CD4-positive, alpha-beta memory T cell (primary cell): ENCODE data around the gene RRP1. TPM values are rescaled to one million over a fixed set of nuclear protein-coding genes. Genes with fewer than 3 reads are reported as not detected.
A peak's percentile ranks its signal among the peaks of the same experiment; 100 is the strongest.

ENCODE experiments used
- CTCF ChIA-PET: fragments of 350-600 bp; sonication (Branson Sonifier 250); formaldehyde crosslinking; loops from one replicate; lab custom pipeline; 2021; ENCODE audit warnings: inconsistent platforms; ENCODE audit not compliant: partially characterized antibody; lab: Charles Lee
- POLR2A ChIA-PET: fragments of 350-600 bp; sonication (Branson Sonifier 250); formaldehyde crosslinking; loops from one replicate; lab custom pipeline; 2021; ENCODE audit not compliant: partially characterized antibody; lab: Charles Lee
- DNase-seq, 5 donors: peaks; one replicate each; pipeline versions ENCODE4 v3.0.0 to v3.0.0-alpha.2; 2020 to 2022; ENCODE audit warnings: mixed read lengths in 1 of 5
- H3K27ac ChIP-seq: one replicate; pipeline ENCODE4 v1.7.0; 2013; ENCODE audit warnings: low read depth, low read length
- H3K27me3 ChIP-seq: 2 replicates; pipeline ENCODE4 v1.7.0; 2013; ENCODE audit warnings: mild to moderate bottlenecking, low read length, moderate library complexity; ENCODE audit not compliant: insufficient read depth
- H3K36me3 ChIP-seq: 2 replicates; pipeline ENCODE4 v1.7.0; 2013; ENCODE audit warnings: mild to moderate bottlenecking, low read length, moderate library complexity; ENCODE audit not compliant: insufficient read depth
- H3K4me1 ChIP-seq: 2 replicates; pipeline ENCODE4 v1.7.0; 2013; ENCODE audit warnings: mild to moderate bottlenecking, low read length, moderate library complexity; ENCODE audit not compliant: insufficient read depth
- H3K4me3 ChIP-seq, 2 donors: one replicate each; pipeline ENCODE4 v1.7.0; 2013; ENCODE audit warnings: low read length in 2 of 2, mild to moderate bottlenecking in 1 of 2
- H3K9me3 ChIP-seq, 2 donors: one replicate each; pipeline ENCODE4 v1.7.0; 2013; ENCODE audit warnings: low read length in 2 of 2, control low read depth in 1 of 2; ENCODE audit not compliant: control insufficient read depth in 1 of 2
- H3K27ac Mint-ChIP-seq, 7 donors: one replicate each; pipeline ENCODE4 v1.8.0; 2020 to 2021; ENCODE audit warnings: mixed read lengths in 7 of 7, mild to moderate bottlenecking in 6 of 7, inconsistent platforms in 3 of 7, moderate library complexity in 3 of 7
- H3K27me3 Mint-ChIP-seq, 2 donors: one replicate each; pipeline ENCODE4 v1.8.0; 2020 to 2021; ENCODE audit warnings: mixed read lengths in 2 of 2
- H3K36me3 Mint-ChIP-seq, 2 donors: one replicate each; pipeline ENCODE4 v1.8.0; 2020 to 2021; ENCODE audit warnings: mixed read lengths in 2 of 2, inconsistent platforms in 1 of 2, mild to moderate bottlenecking in 1 of 2
- H3K4me1 Mint-ChIP-seq, 4 donors: one replicate each; pipeline ENCODE4 v1.8.0; 2020 to 2021; ENCODE audit warnings: mixed read lengths in 4 of 4, mild to moderate bottlenecking in 1 of 4
- H3K4me3 Mint-ChIP-seq, 8 donors: one replicate each; pipeline ENCODE4 v1.8.0; 2020 to 2021; ENCODE audit warnings: mixed read lengths in 8 of 8, mild to moderate bottlenecking in 7 of 8, moderate library complexity in 6 of 8, inconsistent platforms in 3 of 8
- H3K9me3 Mint-ChIP-seq, 8 donors: one replicate each; pipeline ENCODE4 v1.8.0; 2020 to 2021; ENCODE audit warnings: mixed read lengths in 8 of 8, mild to moderate bottlenecking in 5 of 8, inconsistent platforms in 3 of 8, moderate library complexity in 1 of 8
- intact Hi-C: fragments of 100-400 bp; cut with micrococcal nuclease; formaldehyde crosslinking; loops from one replicate; pipeline ENCODE4 v1.15.1; 2023
- polyA plus RNA-seq, 2 donors: library from polyadenylated mRNA; unstranded; fragments of 300-500 nt; fragmentation: Illumina TruSeq; gene quantifications; one replicate each; pipeline ENCODE4 v1.2.3, GENCODE V29; 2021
- total RNA-seq, 2 experiments: library from RNA; stranded (reverse); gene quantifications; one replicate each; pipeline ENCODE4 v1.2.3, GENCODE V29; 2021

Gene RRP1
- total and polyA plus RNA-seq, 4 experiments from 2014 or later = 13.5 to 27.7 (median 23.8) TPM

DNA sequence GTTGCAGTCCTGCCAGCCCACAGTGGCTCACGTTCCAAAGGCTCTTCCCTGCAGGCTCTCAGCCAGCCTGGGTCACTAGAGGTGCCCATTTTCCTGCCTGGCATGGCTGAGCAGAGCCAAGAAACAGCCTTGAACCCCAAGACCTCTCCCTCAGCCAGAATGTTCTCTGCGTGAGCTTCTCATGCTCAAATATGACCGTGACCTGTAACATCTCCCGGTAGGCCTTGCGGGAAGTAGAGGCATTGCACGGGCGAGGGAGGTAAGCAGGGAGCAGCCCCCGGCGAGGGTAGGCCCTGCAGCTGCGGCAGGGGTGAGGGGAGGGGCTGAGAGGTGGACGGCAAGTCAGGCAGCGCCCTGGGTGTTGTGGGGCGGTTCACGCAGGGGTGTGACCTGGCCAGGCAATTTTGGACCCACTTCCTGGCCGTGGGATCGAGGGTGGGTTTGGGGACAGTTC lies 20.0 kb downstream of the RRP1 start:
- no peak overlapping the region for H3K27ac Mint-ChIP-seq
- intact Hi-C loops = no loop called here
- H3K4me1 ChIP-seq = peaks cover 8% of the 10 kb centered on the region

DNA sequence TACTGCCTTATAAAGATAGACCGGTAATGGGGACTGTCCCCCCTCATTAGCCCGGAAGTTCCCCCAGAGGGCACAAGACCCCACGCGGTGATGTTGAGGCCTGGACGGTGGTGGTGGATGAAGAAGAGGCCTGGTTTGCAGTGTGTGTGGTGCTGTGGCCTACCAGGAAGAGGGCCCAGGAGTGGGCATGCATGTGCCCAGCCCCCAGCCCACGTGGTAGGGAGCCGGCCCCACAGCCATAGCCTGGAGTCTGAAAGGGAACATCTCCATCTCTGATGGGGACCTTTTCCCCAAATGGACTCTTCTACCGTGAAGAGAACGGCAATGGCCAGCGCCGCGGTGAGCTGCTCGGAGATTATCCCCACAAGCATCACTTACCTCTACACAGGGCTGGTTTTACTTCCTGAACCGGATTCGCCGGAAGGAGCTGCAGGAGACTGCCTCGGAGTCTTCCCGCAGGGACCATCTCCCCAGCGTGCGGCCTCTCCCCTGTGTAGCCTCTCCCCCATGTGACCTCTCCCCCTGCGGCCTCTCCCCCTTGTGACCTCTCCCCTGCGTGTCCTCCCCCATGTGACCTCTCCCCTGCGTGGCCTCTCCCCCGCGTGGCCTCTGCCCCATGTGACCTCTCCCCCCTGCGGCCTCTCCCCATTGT lies 20.6 kb downstream of the RRP1 start:
- Mint-ChIP-seq H3K4me1 (peaks cover 6 to 15% (median 7%) of the 10 kb centered on the region in 4 donors), H3K27me3 (peaks cover 0 to 2% of the 10 kb centered on the region in 2 donors), H3K4me3 (no peak overlapping the region), H3K9me3 (no peaks in the 10 kb centered on the region), H3K27ac (no peak overlapping the region), H3K36me3 (peaks cover 0 to 1% of the 10 kb centered on the region in 2 donors)
- peaks cover 8% of the 10 kb centered on the region for H3K4me1 ChIP-seq
- no peak for DNase-seq
- H3K27me3 ChIP-seq = no peaks in the 10 kb centered on the region
- ChIA-PET POLR2A (interaction anchor here (1.0 to 1.2 kb wide), 2 partner anchors 112 to 129 kb away, joined by 3 read pairs; no protein-coding TSS in a partner anchor), CTCF (interaction anchor here (0.7 to 7.2 kb wide), 9 partner anchors 17 to 167 kb away, joined by 3 to 68 read pairs (median 4); no protein-coding TSS in a partner anchor)
- no peak overlapping the region for H3K4me3 ChIP-seq
- H3K9me3 ChIP-seq = no peaks in the 10 kb centered on the region
- no peaks in the 10 kb centered on the region for H3K36me3 ChIP-seq
- H3K27ac ChIP-seq = no peak overlapping the region
- intact Hi-C loops = loop anchor here (1.0 kb wide), 1 partner anchor 129 kb away; no protein-coding TSS in a partner anchor

More for the DNA sequence above, 20.0 kb downstream of the RRP1 start:
- H3K36me3 ChIP-seq = no peaks in the 10 kb centered on the region
- Mint-ChIP-seq H3K36me3 (peaks cover 0 to 1% of the 10 kb centered on the region in 2 donors), H3K4me3 (no peak overlapping the region), H3K27me3 (no peaks in the 10 kb centered on the region), H3K4me1 (peaks cover 4 to 11% (median 6%) of the 10 kb centered on the region in 4 donors), H3K9me3 (no peaks in the 10 kb centered on the region)
- no peaks in the 10 kb centered on the region for H3K27me3 ChIP-seq
- CTCF ChIA-PET = interaction anchor here (1.6 to 7.2 kb wide), 4 partner anchors 9 to 167 kb away, joined by 4 to 68 read pairs (median 24); no protein-coding TSS in a partner anchor
- POLR2A ChIA-PET = no interaction called here
- DNase-seq = no peak
- H3K4me3 ChIP-seq = no peak overlapping the region
- H3K27ac ChIP-seq = no peak overlapping the region
- H3K9me3 ChIP-seq = no peaks in the 10 kb centered on the region

- no peaks in the 10 kb centered on the region for H3K36me3 ChIP-seq
- no peaks in the 10 kb centered on the region for H3K9me3 Mint-ChIP-seq
- POLR2A ChIA-PET = interaction anchor here (1.0 to 1.2 kb wide), 2 partner anchors 111 to 128 kb away, joined by 3 read pairs; no protein-coding TSS in a partner anchor
- peaks cover 8% of the 10 kb centered on the region for H3K4me1 ChIP-seq
- peak overlapping the region in 1 of 8 donors; percentile 20 for H3K4me3 Mint-ChIP-seq
- H3K36me3 Mint-ChIP-seq = peaks cover 0 to 1% of the 10 kb centered on the region in 2 donors
- peak overlapping the region in 1 of 7 donors; percentile 30 for H3K27ac Mint-ChIP-seq
- H3K4me1 Mint-ChIP-seq = peaks cover 6 to 15% (median 7%) of the 10 kb centered on the region in 4 donors
- CTCF ChIA-PET = interaction anchor here (0.7 to 7.2 kb wide), 14 partner anchors 13 to 171 kb away, joined by 3 to 68 read pairs (median 4); no protein-coding TSS in a partner anchor
- no peaks in the 10 kb centered on the region for H3K9me3 ChIP-seq
- no peak overlapping the region for H3K27ac ChIP-seq
- H3K4me3 ChIP-seq = no peak overlapping the region
- no peaks in the 10 kb centered on the region for H3K27me3 ChIP-seq
- intact Hi-C loops = loop anchor here (1.0 kb wide), 1 partner anchor 129 kb away; no protein-coding TSS in a partner anchor
- peaks cover 0 to 2% of the 10 kb centered on the region in 2 donors for H3K27me3 Mint-ChIP-seq
- DNase-seq = peak; percentile 77 to 85 (median 78)
These were observed 21.3 kb downstream of the RRP1 start for GRCh38 chr21:43810505-43811261.

DNA sequence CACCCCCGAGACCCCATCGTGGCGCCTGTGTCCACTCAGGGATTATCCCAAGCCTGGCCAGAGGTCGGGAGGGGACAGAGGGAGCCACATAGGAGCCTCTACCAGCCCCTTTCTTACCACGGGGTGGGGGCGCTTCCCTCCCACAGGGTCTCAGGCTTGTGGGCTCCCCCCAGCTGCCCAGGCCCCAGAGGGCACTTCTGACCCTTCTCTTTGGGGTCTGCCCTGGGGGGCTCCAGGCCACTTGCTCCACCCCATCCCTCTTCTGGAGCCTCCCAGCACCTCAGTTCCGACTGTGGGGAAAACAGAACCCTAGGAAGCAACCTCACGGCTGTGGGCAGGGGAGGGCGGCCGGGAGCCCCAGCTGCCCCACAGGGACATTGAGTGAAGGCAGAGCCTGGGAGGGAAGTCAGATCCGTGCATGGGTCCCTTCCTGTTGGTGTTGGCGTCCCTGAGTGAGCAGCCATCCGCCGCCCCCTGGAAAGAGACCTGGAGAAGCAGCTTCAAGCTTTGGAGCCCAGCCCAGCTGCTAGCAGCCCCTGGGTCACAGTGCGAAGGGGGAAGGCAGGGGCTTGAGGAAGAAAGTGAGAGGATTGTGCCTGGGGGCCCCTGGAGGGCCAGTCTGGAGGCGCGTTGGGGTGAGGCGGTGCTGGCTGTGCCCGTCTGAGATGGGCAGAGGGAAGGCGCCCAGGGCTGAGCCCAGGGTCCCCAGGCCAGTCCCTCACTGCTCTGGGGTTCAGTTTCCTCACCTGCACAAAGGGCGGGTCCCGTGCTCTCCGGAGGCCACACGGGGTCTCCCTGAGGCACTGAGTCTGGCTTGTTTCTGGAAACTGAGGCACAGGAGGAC lies 22.1 kb downstream of the RRP1 start:
- Histone ChIP-seq H3K4me1 (peaks cover 8% of the 10 kb centered on the region), H3K4me3 (no peak overlapping the region), H3K27ac (no peak overlapping the region), H3K27me3 (no peaks in the 10 kb centered on the region), H3K9me3 (no peaks in the 10 kb centered on the region), H3K36me3 (no peaks in the 10 kb centered on the region)
- CTCF ChIA-PET = interaction anchor here (0.7 to 7.2 kb wide), 12 partner anchors 12 to 170 kb away, joined by 3 to 68 read pairs (median 4); no protein-coding TSS in a partner anchor
- peaks cover 0 to 2% of the 10 kb centered on the region in 2 donors for H3K27me3 Mint-ChIP-seq
- no peak for DNase-seq
- no peaks in the 10 kb centered on the region for H3K9me3 Mint-ChIP-seq
- peaks cover 0 to 1% of the 10 kb centered on the region in 2 donors for H3K36me3 Mint-ChIP-seq
- H3K4me1 Mint-ChIP-seq = peaks cover 6 to 10% (median 7%) of the 10 kb centered on the region in 4 donors
- H3K4me3 Mint-ChIP-seq = no peak overlapping the region
- intact Hi-C loops = no loop called here
- POLR2A ChIA-PET = interaction anchor here (1.0 kb wide), 1 partner anchor 127 kb away, joined by 3 read pairs; no protein-coding TSS in a partner anchor
- no peak overlapping the region for H3K27ac Mint-ChIP-seq

DNA sequence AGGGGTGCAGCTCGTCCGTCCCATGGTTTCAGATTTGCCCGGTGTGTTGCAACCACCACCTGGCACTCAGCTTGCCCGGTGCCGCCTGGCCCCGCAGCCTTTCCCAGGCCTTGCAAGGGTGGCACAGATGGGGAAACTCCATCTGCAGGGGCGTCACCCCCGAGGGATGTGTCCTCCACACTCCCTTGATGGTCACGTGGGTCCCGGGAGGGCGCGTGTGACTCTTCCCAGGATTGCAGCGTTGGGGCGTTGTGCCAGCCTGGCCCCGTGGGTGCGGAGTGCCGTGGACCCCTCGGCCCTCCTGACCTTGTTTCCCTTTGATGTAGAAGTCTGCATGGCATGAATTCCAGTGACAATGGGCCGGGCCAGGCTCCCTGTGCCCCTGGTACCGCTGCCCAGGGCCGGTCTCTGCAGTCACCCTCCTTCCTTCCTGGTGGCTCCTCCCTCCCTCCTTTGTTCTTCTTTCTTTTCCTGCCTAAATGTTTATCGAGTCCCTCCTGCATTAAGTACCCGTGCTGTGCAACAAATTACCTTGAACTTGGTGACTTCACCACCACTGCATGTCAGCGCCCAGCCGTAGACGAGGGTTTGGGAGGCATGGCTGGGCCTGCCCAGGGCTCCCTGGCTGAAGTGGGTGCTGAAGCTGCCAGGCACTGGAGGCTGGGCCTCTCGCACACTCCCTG lies 22.9 kb downstream of the RRP1 start:
- Mint-ChIP-seq H3K4me3 (no peak overlapping the region), H3K27ac (no peak overlapping the region), H3K27me3 (peaks cover 0 to 2% of the 10 kb centered on the region in 2 donors), H3K36me3 (no peaks in the 10 kb centered on the region), H3K4me1 (peaks cover 6 to 10% (median 7%) of the 10 kb centered on the region in 4 donors), H3K9me3 (no peaks in the 10 kb centered on the region)
- H3K9me3 ChIP-seq = no peaks in the 10 kb centered on the region
- ChIA-PET CTCF (interaction anchor here (1.6 to 7.2 kb wide), 5 partner anchors 11 to 164 kb away, joined by 5 to 68 read pairs (median 9); no protein-coding TSS in a partner anchor), POLR2A (no interaction called here)
- H3K27me3 ChIP-seq = no peaks in the 10 kb centered on the region
- H3K4me1 ChIP-seq = peaks cover 8% of the 10 kb centered on the region
- no peak for DNase-seq
- H3K4me3 ChIP-seq = no peak overlapping the region
- H3K27ac ChIP-seq = no peak overlapping the region
- H3K36me3 ChIP-seq = no peaks in the 10 kb centered on the region
- intact Hi-C loops = no loop called here

DNA sequence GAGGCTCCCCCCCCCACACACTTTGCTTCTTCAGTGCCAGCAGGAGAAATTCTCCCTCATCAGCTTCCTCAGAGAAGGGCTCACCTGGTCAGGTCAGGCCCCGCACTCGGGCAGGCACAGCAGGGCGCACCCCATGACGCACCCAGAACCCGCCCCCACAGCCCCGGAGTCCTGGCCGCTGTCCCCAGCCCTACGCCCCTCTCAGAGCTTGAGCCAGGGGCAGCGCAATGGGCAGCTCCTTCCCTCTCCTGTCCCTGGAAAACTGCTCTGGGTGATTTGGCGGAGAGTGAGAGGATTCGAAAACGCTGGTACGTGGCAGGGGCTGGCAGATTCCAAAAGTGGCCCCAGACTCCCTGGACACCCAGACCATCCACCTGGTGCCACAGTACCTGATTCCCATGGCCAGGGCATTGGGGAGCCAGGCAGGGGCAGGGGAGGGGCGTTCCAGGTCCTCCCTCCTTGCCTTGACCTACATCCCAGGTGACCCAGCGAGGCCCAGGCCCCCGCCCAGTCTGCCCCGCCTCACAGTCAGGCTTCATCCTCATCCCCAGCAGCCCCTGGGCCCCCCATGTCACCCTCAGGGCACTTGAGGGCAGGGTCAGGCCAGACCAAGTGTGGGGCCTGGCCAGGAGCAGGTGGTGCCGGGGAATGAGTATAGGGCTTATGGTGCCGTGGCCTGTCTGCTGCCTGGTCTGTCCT lies 23.7 kb downstream of the RRP1 start:
- Mint-ChIP-seq H3K4me1 (peaks cover 6 to 10% (median 7%) of the 10 kb centered on the region in 4 donors), H3K27me3 (peaks cover 0 to 2% of the 10 kb centered on the region in 2 donors), H3K9me3 (no peaks in the 10 kb centered on the region), H3K27ac (no peak overlapping the region), H3K4me3 (no peak overlapping the region), H3K36me3 (no peaks in the 10 kb centered on the region)
- intact Hi-C loops = no loop called here
- no peak for DNase-seq
- POLR2A ChIA-PET = no interaction called here
- Histone ChIP-seq H3K4me1 (peaks cover 8% of the 10 kb centered on the region), H3K27ac (no peak overlapping the region), H3K27me3 (no peaks in the 10 kb centered on the region), H3K4me3 (no peak overlapping the region), H3K36me3 (no peaks in the 10 kb centered on the region), H3K9me3 (no peaks in the 10 kb centered on the region)
- CTCF ChIA-PET = interaction anchor here (0.7 to 7.2 kb wide), 3 partner anchors 51 to 164 kb away, joined by 3 to 68 read pairs (median 39); no protein-coding TSS in a partner anchor
